Panc1 (cell line): Measurements from ENCODE around the gene IFNK.

ENCODE experiments used
- CTCF ChIP-seq: fragments of 450-650 bp; IDR thresholded peaks from 2 replicates; pipeline ENCODE4 v1.5.1; 2017; ENCODE audit warnings: mild to moderate bottlenecking
- POLR2AphosphoS5 ChIP-seq: IDR thresholded peaks from 2 replicates; pipeline ENCODE4 v1.6.1; 2012; ENCODE audit warnings: mild to moderate bottlenecking, low read depth, low read length, moderate library complexity
- REST ChIP-seq, 2 experiments: IDR thresholded peaks; 2 replicates each; pipeline ENCODE4 v1.6.1; 2011 to 2012; ENCODE audit warnings: low read depth in 2 of 2, control low read depth in 1 of 2, low read length in 1 of 2, mild to moderate bottlenecking in 1 of 2, moderate library complexity in 1 of 2; ENCODE audit not compliant: insufficient read depth in 1 of 2
- SIN3A ChIP-seq: IDR thresholded peaks from 2 replicates; pipeline ENCODE4 v1.6.1; 2012; ENCODE audit warnings: low read depth, mild to moderate bottlenecking, low read length, moderate library complexity, borderline replicate concordance; ENCODE audit not compliant: insufficient read depth
- TCF7L2 ChIP-seq: IDR thresholded peaks from 2 replicates; pipeline ENCODE4 v1.6.1; 2011; ENCODE audit warnings: mild to moderate bottlenecking, low read depth, low read length, inconsistent platforms

DNA sequence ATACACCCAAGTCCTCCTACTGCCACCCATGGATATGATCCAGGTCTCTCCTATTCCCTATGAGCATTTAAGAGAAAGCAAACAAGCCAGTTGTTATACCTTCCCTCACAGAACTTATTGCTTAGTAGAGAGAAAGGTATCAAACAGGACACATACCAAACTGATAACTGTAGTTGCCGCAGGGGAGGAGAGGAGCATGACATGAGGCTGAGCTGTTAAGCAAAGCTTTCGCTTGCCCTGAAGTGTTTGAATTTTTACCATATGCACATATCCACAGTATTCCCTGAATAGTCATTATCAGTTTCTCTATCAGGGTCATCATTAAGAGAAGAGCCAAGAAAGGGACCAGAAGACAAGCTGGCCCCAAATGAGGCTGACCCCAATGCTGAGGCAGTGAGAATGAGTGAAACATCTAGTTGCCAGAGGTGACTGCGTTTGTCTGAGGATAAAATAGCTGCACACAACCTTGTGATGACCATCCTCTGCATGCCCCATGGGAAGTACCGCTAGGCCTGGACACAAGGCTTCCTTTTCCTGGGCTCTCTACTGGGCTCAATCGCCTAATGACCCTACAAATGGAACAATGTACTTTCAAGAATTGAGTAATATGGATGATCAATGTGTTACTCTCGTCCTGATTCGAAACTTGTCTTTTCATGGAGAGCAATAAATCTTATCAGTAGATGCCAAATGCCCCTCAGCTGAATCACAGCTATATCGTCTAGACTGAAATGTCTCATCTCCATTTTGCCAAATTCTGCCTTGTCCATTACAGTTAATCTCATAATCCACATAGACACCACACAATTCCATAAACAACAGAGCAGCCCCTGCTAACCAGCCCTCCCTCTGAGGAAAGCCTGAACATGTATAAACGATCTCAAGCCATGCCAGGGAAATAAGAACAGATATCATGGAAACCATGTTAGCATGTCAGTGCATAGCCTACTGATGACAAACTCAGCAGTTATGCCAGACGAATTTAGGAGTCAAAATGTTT lies 4.3 kb upstream of the IFNK start:
- no peak for TF ChIP-seq CTCF
- no peak for TF ChIP-seq SIN3A
- TF ChIP-seq REST (IDR thresholded peaks at IDR 0.05; ENCODE audit: insufficient read depth in 1 of 2, low read depth in 2 of 2, low read length in 1 of 2): no peak
- no peak for TF ChIP-seq TCF7L2
- TF ChIP-seq POLR2AphosphoS5: no peak
